Esophagus mucosa (tissue), 1 donor: Measurements from ENCODE around the gene AXIN1. TPM values are rescaled to one million over a fixed set of nuclear protein-coding genes. Genes with fewer than 3 reads are reported as not detected.
"Not testable (repeated sequence)": the region's sequence is repeated elsewhere in the genome, so short reads cannot be mapped to it uniquely, and the experiment has no call there.

Experiments
- ATAC-seq: fragments of 200-7000 bp; cut with Tn5 transposase; one replicate; pipeline ENCODE4 v1.9.1; 2020
- total RNA-seq: library from RNA; stranded (reverse); gene quantifications from one replicate; pipeline ENCODE4 v1.2.4, GENCODE V29; 2023
- donor health status: DM: yes; HTN: yes; CAD: no.

AXIN1 gene
- total RNA-seq, 1 donor from 2014 or later, result 15.3 TPM

GRCh38 chr16:265002-265529 lies 87.5 kb downstream of the AXIN1 start:
- ATAC-seq, result no peak

- no peak for ATAC-seq
Measured at GRCh38 chr16:264440-264951, 88.0 kb downstream of the AXIN1 start.

DNA sequence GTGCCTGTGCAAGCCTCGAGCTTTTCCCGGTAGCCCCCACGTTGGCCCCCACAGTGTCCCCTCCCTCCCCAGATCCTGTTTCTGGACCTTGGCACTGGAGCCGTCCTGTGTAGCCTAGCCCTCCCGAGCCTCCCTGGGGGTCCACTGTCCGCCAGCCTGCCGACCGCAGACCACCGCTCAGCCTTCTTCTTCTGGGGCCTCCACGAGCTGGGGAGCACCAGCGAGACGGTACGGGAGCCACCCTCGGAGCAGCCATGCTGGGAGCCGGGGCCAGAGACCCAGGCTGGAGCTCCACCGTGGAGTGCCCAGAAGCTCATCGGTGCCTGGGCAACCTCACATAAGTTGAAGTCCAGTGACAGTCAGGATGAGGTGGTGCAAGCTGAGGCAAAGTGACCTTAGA lies 88.6 kb downstream of the AXIN1 start:
- ATAC-seq, result no peak

DNA sequence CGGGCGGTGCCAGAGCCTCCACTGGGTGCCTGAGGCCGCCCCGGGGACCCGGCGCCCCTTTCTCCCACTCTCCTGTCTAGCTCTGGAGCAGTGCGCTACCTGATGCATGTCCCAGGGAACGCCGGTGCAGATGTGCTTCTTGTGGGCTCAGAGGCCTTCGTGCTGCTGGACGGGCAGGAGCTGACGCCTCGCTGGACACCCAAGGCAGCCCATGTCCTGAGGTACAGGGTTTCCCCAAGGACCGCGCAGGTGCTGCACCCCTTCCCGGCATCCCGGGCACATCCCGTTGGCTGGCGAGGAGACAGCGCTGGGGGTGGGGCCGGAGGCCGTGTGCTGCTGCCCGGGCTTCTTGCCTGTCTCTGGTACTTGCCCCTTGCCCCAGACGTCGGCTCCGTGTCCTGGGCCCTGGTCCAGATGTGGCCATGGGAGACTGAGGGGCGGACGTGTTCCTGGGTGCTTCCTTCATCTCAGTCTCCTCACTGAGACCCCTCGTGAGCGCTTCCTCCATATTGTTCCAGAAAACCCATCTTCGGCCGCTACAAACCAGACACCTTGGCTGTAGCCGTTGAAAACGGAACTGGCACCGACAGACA lies 89.2 kb downstream of the AXIN1 start:
- ATAC-seq, result no peak

GRCh38 chr16:262121-262745 lies 90.3 kb downstream of the AXIN1 start:
- ATAC-seq, result no peak

DNA sequence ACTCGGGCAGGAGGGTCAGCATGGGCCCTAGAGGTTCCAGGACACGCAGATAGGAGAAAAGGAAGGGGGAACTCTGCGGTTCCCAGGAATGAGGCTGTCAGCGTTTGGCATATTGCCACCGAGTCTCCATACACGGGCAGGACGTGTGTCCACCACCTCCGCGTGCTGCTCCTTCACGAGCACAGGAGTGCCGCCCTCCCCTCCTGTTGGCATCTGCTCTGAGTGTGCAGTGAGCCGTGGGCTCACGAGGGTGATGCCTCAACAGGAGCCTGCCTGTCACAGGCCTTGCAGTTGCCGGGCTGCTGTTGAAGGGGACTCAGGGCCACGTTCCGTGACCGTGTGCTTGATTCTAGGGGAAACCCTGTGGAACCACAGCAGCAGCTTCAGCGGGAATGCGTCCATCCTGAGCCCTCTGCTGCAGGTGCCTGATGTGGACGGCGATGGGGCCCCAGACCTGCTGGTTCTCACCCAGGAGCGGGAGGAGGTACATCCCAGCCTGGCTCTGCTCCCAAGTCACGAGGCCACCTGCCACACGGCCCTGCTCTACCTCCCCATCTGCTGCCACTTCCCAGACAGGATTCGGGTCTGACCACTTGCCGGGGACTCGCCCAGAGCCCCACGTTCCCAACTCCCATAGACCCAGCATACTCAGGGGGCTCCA lies 91.4 kb downstream of the AXIN1 start:
- no peak for ATAC-seq

- no peak for ATAC-seq
Measured at GRCh38 chr16:260326-260725, 92.2 kb downstream of the AXIN1 start.

- no peak for ATAC-seq
Measured at GRCh38 chr16:259814-260253, 92.7 kb downstream of the AXIN1 start.

DNA sequence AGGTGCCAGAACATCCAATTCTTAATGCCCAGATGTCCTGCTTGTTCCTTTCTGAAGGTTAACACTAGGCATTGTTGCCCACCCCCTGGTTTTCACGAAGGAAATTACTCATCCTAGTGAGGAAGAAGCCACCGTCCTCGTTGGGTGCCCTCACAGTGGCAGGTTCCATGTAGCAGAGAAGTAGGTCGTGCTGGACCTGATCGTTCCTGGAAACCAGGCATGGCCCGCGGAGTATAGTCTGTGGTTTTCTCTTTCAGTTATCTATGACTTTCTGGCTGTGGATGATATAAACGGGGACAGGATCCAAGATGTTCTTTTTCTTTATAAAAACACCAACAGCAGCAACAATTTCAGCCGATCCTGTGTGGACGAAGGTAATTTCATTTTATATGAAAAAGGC lies 93.3 kb downstream of the AXIN1 start:
- no peak for ATAC-seq

DNA sequence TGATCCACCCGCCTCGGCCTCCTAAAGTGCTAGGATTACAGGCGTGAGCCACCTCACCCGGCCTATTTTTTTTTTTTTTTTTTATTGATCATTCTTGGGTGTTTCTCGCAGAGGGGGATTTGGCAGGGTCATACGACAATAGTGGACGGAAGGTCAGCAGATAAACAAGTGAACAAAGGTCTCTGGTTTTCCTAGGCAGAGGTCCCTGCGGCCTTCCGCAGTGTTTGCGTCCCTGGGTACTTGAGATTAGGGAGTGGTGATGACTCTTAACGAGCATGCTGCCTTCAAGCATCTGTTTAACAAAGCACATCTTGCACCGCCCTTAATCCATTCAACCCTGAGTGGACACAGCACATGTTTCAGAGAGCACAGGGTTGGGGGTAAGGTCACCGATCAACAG lies 94.4 kb downstream of the AXIN1 start:
- ATAC-seq, result not testable (repeated sequence)

- no peak for ATAC-seq
Measured at GRCh38 chr16:255183-255582, 97.3 kb downstream of the AXIN1 start.

DNA sequence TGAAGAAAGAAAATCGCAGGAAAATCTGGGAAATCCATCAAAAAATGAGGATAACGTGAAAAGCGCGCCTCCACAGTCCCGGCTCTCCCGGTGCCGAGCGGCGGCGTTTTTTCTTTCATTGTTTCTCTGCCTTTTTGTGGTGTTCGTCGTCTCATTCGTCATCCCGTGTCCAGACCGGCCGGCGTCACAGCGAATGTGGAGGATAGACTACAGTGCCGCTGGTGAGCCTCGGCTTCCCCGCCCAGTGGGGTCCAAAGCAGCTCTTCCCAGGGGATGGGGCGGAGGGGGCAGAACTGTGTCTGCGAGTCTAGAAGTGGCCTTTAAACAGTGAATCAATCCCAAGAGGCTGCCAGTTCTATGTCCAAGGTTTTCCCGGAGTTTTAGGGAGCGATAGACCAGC lies 98.1 kb downstream of the AXIN1 start:
- ATAC-seq, result no peak

- ATAC-seq, result no peak
Measured at GRCh38 chr16:253833-254232, 98.7 kb downstream of the AXIN1 start.

DNA sequence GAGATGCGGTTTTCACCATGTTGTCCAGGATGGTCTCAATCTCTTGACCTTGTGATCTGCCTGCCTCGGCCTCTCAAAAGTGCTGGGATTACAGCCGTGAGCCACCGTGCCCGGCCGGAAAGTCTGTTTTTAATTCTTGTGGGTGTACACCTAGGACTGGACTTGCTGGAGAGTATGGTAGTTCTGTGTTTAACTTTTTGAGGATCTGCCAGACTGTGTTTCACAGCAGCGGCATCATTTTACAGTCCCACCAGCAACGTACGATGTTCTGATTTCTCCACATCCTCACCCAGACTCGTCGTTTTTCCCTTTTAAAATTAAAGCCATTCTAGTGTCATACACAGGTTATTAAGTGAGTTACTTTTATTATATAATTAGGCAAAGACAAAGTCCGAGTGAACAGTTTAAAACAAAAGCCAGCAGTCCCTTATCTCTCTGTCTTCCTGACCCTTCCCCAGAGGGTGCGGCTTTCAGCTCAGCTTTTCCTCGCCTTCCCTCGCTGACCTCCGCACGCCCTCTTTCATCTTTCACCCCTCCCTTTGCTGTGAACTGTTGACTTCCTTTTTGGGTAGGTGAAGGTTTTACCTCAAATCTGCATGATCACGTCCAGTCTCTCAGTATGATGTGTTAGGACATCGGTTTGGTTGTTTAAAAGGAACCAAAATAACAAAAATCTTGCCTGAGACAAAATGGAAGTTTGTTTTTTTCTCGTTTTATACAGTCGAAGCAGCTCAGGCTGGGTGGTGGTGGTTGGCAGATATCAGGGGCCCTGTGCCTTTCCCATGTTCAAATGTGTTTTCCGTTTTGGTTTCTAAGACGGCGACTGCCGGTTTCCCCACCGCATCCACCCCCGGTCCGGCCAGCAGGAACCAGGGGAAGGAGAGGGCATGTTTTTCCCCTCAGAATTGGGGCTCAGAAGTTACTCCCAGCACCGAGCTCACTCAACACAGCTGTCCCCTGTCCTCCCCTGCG lies 99.9 kb downstream of the AXIN1 start:
- ATAC-seq, result no peak

DNA sequence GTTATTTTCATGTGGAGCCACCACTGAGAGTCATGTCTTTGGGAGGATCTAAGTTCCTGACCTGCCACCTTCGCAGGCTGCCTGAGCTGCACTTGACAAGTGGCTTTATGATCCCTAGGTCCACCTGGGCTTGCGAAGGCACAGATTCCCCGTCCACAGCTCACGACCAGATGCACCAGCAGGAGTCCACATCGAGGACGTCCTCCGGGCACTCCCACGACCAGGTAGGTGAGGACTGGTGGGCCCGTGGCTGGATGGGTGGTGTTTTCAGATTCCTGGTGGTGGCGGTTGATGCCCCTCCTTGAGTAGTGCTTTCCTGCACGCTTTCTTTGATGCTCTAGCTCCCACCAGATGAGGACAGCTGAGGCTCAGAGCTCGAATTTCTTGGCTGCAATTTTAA lies 103.1 kb downstream of the AXIN1 start:
- no peak for ATAC-seq

DNA sequence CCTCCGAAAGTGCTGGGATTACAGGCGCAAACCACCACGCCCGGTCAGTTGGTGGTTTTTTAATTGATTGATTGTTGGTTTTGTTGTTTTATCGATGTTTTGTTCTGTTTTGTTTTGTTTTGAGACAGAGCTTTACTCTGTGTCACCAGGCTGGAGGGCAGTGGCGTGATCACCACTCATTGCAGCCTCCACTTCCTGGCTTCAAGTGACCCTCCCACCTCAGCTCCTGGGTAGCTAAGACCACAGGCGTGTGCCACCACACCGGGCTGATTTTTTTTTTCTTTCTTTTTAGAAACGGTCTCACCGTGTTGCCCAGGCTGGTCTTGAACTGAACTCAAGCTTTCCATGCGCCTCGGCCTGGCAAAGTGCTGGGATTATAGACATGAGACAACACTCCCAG lies 105.5 kb downstream of the AXIN1 start:
- ATAC-seq, result no peak

- ATAC-seq, result no peak
Measured at GRCh38 chr16:245105-245504, 107.4 kb downstream of the AXIN1 start.

DNA sequence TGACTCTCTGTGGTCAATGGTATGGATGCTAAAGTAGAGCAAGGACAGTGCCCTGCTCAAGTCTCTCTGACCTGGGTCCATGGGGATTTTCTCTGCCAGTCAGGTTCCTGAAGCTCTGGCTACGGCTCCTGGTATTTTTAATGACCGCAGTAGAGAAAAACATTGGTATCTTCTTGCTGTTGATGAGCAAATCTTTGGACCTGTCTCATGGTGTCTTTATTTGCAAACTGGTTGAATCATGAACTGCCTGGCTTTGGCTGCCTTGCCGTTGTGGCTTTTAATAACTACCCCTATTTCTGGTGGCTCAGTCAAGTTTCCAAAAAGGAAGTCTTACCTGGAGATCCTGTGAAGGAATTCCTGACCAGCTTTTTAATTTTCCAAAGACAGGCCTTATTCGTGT lies 109.2 kb downstream of the AXIN1 start:
- ATAC-seq, result no peak

GRCh38 chr16:242281-242680 lies 110.2 kb downstream of the AXIN1 start:
- ATAC-seq, result no peak

- no peak for ATAC-seq
Measured at GRCh38 chr16:240559-240958, 112.0 kb downstream of the AXIN1 start.

DNA sequence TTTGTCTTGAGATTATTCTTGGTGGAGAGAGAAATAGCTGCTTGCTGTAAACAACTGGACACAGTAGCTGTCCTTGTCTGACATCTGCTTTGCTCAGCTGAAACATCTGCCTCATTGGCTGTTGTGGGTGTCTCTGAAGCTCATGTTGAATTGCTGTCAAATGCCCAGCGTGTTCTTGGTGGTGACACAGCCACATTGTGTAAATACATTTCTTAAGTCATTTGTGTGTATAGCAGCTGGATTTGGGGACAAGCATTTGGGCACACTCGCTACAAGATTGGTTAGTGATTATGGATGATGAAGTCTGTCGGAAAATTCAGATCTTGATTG lies 112.6 kb downstream of the AXIN1 start:
- ATAC-seq, result no peak
